Effector CD4-positive, alpha-beta T cell (primary cell): ENCODE measurements around the gene EEIG1.
"Not testable (repeated sequence)": the region's sequence is repeated elsewhere in the genome, so short reads cannot be mapped to it uniquely, and the experiment has no call there.

Source experiments
- DNase-seq: peaks from one replicate; pipeline ENCODE4 v3.0.0-alpha.2; 2020
- total RNA-seq: gene quantifications from one replicate; lab custom pipeline; 2026; lab: John Stamatoyannopoulos, UW

Gene EEIG1
- 393 reads per million, percentile 97 among the genes with 10 or more reads in this experiment for total RNA-seq

DNA sequence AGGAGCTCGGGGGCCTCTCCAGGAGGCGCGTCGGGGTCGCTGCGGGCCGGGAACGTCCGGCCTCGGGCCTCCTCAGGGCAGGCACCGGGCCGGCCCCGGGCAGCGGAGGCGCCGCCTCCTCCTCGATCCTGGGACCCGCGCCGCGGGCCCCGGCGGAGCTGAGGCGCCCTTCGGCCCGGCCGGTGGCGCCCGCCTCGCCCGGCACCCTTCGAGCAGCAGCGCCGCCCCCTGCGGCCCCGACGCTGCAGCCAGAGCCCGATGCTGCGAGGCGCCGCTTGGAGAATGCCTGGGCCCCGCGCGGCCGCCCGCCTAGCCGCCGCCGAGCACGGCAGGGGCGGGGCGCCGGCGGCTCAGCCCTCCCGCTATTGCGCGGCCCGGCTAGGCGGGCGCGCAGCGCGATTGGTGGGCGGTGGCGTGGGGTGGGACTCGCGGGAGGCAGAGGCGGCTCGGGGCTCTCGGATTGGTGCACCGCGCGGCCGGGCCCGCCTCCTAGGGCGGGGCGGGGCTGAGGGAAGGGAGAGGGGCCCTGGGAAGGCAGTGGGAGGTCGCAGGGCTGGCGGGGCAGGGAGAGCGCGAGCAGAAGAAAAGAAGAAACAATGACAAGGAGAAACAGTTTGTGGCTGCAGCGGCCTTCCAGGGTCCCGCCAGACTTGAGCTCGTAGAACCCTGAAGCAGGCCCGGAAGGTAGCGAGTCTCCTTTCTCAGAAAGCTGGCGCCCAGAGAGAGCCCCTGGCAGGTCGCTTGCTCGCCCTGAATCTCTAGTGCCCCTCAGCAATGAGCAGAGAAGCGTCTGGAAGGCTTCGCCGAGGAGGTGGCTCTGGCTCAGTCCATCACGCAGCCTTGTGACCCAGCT is at the start of gene EEIG1:
Gene EEIG1 (minus strand): TSS at position 284 of the 853 bp plus-strand sequence. CDS start 852 bp downstream, outside the sequence.
- peak; percentile 95 for DNase-seq

DNA sequence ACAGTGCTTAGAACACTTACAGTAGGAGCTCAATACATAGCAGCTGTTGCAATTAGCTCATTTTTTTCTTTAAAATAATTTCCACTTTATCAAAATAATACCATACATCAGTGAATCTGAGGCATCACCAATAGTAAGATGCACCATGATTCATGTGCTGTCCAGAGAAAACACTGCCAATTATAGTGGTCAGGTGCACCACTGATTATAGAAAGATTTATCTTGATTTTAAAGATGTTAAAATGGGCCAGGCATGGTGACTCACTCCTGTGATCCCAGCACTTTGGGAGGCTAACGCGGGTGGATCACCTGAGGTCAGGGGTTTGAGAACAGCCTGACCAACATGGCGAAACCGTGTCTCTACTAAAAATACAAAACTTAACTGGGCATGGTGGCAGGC is 46.9 kb upstream of the EEIG1 start:
- no peak for DNase-seq

DNA sequence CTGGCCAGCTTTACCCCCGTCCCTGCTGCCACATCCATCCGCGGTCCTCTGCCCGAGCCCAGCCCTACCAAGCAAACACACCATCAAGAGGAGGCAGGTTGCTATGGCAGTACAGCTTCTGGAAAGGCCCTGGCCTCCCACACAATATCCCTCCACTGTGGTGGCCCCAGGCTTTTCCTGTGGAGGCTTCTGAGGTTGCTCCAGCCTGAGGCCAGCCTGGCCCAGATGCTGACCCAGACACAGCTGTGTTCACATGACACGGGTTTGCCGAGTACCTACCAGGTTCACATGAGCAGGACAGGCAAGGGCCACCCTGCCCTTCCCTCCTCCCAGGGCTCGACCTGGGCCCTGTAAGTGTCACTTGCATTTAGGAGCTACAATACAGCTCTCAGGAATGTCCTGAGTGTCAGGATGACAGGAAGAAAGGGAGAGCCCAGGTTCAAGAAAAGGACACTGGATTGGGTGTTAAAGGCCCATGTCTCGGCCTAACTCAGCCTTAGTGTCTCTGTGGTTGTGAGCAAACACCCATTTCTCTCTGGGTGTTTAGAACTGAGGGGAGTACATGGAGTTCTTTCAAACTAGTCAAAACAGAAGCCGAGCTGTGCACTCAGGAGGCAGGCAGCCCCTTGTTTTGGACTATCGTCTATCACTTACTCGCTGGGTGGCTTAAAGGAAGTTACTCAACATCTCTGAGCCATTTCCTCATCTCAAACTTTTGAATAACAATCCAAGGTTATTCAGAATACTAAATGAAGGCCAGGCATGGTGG is 46.2 kb upstream of the EEIG1 start:
- DNase-seq = peak; percentile 51

DNA sequence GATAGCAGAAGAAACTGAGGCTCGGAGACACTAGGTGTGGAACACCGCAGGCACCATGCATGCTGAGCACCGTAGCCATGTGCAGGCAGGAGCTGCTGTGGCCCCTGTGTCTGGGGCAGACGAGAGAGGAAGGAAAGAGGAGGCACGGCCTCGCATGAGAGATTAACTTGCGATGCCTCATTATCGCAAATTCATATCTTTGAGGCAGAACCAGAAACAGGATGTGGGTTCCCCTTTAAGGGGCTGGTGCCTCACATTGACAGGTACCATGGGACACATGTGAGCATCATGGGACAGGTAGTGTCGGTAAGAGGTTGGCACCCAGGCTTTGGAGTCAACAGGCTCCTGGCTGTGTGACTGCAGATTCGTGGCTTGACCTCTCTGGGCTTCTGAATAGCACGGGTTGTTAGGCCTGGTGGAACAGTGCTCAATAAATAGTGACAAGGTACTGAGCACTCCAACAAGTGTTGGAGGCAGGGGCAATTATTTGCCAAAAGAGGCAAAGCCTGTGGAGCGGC is 45.5 kb upstream of the EEIG1 start:
- DNase-seq = peak; percentile 84

DNA sequence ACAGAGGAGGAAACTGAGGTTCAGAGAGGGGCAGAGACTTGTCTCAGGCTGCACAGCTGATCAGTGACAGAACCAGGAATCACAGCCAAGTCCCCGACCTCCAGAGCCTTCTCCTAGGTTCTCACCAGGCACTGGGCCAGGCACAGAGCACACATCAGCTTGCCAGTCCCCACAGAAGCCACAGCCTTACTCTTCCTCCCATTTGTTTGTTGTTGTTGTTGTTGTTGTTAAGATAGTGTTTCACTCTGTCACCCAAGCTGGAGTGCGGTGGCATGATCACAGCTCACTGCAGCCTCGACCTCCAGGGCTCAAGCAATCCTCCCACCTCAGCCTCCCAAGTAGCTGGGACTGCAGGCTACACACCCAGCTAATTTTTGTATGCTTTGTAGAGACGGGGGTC is 44.9 kb upstream of the EEIG1 start:
- peak; percentile 7 for DNase-seq

DNA sequence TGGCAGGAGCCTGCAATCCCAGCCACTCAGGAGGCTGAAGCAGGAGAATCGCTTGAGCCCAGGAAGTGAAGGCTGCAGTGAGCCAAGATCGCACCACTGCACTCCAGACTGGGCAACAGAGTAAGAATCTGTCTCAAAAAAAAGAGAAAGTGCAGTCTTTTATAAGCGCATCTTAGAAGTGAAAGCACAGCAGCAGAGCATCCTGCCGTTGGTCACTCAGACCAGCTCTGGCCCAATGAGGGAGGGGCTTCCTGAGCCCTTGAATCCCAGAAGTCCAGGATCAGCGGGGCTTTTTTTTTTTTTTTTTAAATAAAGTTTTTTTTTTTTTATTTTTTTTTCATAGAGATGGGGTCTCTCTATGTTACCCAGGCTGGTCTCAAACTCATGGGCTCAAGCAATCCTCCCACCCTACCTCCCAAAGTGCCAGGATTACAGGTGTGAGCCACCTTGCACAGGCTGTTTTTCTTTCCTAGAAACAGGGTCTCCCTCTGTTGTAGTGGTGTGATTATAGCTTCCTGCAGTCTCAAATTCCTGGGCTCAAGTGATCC is 44.0 kb upstream of the EEIG1 start:
- DNase-seq = no peak

DNA sequence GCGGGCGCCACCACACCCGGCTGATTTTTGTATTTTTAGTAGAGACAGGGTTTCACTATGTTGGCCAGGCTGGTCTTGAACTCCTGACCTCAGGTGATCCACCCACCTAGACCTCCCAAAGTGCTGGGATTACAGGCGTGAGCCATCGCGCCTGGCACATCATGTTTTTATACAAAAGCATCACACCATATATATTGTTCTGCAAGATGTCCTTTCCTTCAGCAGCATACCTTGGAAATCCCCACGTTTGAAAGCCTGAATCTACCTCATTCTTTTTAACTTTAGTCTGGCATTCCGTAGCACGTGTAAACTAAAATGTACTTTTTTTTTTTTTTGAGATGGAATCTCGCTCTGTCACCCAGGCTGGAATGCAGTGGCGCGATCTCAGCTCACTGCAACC is 42.9 kb upstream of the EEIG1 start:
- DNase-seq = not testable (repeated sequence)

DNA sequence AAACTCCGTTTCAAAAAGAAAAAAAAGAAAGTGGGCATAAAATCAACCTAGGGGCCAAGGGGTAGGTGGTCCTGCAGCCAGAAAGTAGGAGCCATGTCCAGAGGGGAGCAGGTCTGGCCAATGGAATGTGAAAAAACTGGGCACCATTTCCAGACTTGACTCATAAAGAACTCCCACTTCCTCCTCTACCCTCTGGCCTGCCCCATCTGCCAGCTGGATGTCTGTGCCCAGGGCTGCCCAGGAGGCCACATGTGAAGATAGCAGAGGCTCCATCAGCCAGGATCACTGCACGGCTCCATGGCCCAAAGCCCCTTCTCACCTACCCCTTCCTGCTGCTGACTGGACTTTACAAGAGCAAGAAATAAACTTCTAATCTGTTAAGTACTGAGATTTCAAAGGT is 42.1 kb upstream of the EEIG1 start:
- no peak for DNase-seq

DNA sequence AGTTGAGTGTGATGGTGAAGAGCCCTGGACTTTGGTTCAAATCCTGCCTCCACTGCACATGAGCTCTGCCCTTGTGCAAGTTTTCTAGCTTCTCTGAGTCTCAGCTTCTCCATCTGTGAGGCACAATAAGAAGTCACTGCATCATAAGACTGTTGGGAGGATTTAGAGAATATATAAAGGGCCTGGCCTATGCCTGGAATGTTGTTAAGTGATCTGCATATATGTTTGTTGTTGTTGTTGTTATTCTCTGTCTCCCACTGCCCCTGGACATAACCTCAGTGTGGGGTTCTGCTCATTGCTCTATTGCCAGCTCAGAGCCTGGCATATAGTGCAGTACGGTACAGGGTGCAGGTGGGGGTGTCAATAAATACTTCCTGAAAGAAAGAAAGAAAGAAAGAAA is 40.3 kb upstream of the EEIG1 start:
- DNase-seq = no peak

DNA sequence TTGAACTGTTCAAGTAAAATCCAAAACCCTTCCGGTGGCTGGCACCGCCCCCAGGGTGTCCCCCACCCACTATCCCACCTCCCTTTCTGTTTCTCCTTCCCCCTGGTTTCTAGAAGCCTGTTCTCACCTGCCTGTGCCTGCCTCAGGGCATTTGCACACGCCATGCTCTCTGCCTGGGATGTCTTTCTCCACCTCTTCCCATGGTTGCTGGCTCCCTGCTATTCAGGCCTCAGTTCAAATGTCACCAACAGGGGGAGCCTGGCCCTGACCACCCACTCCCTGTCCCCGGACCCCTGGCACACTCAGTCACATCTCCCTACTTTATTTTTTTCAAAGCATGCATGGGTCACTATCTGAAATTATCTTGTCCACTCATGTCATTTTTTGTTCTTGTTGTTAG is 39.9 kb upstream of the EEIG1 start:
- DNase-seq = no peak

DNA sequence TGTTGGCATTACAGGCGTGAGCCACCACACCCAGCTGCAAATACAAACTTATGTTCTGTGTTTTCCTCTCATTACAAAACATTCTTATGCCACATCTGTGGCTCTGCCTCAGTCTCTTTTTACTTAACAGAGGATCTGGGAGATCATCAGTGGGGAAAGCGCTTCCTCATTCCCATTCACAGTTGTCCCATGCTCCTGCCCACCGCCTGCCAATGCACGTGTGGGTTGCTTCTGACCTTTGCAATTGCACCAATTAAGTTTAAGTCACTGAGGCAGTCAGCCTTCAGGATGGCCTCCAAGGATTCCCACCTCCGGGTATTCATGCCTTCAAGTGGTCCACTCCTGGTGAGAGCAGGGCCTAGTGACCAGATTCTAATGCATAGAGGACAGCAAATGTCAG is 34.9 kb upstream of the EEIG1 start:
- DNase-seq = no peak

DNA sequence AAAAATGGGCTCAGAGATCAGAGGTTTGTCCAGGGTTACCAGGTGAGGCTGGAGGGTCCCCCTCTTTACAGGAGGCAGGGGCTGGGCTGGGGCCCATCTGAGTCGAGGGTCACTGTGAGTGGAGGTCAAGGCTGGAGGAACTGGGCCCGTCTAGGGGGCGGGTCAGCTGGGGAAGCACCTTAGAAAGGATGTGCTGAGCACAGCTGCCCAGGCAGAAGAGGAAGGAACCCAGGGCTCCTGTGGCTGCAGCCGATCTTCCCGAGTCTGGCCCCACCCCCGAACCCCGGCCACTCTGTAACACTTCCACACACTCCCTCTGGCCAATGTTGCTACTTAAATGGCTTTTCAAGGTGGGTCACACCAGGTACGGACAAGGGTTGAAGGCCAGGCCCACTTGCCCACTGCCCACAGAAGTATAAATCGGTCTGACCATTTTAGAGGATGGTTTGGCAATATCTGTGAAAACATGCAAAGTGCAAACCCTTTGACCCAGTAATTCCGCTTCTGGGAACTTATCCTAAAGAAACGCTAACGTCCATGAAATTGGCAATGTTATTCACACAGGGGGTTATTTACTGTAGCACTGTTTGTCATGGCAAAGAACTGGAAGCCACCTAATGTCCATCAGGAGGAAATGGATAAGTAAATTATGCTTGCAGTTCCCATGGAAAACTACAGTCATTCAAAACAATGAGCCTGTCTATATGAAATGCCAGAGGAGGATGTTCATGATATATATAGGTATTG is 30.5 kb upstream of the EEIG1 start:
- DNase-seq = no peak

DNA sequence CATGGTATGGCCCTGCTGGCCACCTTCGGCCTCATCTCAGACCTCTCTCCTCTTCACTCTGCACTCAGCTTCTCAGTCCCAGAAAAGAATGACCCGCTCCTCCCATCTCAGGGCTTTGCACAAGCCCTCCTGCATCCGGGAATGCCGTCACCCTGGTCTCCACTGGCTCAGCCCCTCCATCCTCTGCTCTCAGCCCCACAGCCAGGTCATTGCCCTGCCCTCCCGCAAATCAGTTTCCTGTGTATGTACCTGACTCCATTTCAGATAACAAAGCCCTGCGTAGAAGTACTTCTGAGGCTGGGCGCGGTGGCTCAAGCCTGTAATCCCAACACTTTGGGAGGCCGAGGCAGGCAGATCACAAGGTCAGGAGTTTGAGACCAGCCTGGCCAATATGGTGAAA is 28.9 kb upstream of the EEIG1 start:
- no peak for DNase-seq

DNA sequence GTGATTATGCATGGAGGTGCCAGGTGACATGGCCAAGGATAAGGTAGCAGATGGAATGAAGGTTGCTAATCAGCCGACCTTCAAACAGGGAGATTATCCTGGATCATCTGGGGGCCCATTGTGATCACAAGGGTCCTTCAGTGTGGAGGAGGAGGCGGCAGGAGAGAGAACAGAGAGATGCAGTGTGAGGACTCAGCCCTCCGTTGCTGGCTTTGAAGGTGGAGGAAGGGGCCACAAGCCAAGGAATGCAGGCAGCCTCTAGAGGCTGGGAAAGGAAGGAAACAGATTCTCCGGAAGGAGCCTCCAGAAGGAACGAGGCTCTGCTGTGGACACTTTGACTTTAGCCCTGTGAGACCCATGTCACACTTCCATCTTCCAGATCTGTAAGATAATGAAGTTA is 27.4 kb upstream of the EEIG1 start:
- DNase-seq = no peak

DNA sequence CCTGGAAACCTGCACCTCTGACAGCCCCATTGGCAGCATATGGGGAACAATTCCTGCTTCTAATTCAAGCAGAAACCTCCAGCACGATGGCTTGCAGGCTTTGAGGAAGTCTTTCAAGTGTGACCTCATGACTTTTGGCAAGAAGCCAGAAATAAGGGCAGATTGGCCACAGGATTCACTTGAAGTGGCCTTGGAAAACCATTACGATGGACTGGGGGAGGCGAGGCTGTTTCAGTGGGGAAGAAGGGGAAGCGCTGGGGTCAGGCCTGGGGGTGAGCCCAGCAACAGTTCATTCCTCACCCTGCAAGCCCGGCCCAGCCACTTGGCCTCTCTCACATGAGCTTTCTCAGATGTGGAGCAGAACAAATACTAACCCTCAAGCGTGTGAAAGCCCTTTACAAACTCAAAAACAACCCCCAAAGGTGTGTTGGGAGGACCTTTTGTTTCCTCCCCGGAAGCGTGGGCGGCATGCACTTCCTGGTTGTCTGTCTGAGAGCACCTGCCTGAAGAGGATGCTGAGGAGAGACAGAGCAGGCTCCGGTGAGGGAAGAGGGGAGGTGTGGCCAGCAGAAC is 26.9 kb upstream of the EEIG1 start:
- peak; percentile 91 for DNase-seq

DNA sequence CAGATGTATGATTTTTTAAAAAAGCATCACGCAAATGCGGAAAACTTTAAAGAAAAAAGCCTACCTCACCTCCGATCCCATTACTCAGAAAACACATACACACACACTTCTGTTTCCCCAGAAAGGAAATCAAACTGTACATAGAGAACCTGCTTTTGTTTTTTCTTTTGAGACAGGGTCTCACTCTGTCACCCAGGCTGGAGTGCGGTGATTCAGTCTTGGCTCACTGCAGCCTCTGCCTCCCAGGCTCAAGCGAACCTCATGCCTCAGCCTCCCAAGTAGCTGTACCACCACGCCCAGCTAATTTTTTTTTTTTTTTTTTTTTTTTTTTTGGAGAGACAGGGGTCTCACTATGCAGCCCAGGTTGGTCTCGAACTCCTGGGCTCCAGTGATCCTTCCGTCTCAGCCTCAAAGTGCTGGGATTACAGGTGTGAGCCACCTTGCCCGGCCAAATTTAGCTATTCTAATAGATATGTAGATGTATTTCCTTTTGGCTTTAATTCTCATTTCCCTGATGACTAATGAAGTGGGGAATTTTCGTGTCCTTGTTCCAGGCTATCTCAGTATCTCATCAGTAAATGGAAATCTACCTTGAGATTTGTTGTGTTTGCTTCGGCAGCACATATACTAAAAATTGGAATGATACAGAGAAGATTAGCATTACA is 25.7 kb upstream of the EEIG1 start:
- no peak for DNase-seq

DNA sequence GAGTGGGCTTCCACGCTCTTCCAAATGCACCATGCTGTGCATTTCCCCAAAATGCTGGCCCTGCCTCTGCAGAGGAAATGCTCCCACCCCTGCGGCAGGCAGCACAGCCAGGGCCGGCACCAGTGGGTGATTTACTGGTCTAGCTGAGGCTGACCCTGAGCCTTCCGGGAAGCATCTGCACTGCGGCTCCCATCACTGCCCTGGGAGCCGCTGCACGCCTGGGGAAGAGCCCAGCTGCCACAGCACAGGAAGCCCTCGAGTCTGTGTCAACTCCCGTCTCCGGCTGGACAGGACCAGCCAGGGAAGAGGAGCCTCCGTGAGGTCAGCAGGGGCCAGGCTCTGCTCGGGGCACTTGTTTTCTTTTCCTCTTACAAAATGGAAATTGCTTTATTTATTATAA is 25.1 kb upstream of the EEIG1 start:
- no peak for DNase-seq

DNA sequence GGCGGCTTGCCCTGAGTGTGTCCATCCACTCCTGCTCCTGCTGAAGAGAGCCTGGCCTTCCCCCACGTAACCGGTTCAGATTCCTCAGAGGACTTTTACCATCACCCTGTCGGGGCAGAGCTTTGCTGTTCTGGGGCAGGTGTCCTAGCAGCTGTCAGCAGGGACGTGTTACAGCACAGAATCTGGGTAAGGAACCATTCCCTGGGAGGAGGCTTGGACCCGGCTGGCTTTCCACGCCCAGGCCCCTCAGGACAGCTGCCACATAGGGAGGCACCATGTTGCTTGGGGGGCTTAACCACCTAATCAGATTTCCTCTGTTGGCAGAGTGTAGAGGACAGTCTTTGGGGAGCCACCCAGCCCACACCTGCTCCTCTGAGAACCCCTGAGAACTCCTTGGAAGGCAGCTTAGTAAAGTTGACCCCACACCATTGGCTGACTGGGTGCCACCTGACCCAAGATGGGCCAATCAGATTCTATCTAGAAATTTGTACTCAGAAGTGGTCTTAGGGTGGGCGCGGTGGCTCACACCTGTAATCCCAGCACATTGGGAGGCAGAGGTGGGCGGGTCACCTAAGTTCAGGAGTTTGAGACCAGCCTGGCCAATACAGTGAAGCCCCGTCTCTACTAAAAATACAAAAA is 23.3 kb upstream of the EEIG1 start:
- no peak for DNase-seq

DNA sequence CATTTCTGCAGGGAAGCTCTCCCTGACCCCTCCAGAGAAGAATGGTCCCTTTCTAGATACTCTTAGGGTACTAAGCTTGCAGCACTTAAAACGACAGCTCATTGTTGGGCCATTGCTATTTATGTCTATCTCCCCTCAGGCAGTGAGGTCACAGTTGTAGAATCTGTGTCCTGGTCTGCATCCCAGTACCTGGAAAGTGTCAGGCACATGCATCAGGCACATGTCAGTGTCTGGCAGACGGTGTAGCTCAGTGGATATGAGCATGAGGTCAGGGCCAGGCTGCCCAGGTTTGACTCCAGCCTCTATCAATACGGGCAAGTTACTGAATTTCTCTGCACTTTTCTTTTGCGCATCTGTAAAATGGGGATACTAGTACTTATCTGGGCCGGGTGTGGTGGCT is 22.2 kb upstream of the EEIG1 start:
- DNase-seq = no peak

DNA sequence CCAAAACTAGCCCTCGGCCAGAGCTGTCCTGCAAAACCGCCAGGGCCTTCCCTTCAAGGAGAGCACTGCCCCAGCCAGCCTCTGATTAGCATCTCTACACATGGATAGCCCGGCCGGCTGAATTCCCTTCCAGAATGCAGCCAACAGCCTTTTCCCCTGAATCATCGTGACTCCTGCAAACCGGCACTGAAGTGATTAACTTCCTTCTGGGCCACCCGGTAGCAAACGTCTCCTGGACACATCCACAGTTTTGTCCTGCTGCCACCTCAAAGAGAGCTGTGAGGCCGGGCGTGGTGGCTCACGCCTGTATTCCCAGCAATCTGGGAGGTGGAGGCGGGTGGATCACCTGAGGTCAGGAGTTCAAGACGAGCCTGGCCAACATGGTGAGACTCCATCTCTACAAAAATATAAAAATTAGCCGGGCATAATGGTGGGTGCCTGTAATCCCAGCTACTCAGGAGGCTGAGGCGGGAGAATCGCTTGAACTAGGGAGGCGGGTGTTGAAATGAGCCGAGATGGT is 21.1 kb upstream of the EEIG1 start:
- DNase-seq = no peak

DNA sequence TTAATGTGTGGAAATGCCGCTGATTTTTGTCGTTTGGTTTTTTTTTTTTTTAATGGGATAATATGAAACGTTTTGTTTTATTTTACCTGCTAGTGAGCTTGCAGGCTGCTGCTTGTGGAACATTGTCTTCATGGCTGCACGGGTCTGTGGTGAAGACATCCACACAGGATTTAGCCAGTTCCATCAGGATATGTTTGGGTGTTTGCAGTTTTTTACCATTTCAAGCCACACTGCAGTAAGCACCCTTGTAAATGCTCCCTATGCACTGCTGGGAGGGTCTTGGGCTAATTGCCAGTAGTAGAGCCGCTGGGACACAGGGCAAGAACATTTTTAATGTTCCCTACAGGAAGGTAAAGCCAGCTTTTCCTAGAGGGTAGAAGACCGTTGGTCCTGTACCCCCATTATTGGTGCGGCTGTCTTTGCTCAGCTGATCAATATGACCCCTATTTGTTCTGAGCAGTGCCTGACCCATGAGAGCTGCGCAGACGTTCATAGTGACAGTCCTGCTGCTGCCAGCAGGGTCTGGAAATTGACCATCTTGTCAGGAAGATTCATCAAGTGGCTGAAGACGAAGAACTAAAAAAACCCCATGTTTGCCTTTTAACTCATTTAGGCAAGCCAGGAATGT is 20.5 kb upstream of the EEIG1 start:
- no peak for DNase-seq
